ENCODE measurements around the gene GLIS2.

Gene GLIS2

GRCh38 chr16:4330277-4330874 is 14.5 kb downstream of the GLIS2 start (continued):
- TF ChIP-seq, protein P1, sequence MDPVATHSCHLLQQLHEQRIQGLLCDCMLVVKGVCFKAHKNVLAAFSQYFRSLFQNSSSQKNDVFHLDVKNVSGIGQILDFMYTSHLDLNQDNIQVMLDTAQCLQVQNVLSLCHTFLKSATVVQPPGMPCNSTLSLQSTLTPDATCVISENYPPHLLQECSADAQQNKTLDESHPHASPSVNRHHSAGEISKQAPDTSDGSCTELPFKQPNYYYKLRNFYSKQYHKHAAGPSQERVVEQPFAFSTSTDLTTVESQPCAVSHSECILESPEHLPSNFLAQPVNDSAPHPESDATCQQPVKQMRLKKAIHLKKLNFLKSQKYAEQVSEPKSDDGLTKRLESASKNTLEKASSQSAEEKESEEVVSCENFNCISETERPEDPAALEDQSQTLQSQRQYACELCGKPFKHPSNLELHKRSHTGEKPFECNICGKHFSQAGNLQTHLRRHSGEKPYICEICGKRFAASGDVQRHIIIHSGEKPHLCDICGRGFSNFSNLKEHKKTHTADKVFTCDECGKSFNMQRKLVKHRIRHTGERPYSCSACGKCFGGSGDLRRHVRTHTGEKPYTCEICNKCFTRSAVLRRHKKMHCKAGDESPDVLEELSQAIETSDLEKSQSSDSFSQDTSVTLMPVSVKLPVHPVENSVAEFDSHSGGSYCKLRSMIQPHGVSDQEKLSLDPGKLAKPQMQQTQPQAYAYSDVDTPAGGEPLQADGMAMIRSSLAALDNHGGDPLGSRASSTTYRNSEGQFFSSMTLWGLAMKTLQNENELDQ (tag by site-specific recombination; IDR thresholded peaks at IDR 0.05; ENCODE audit: low read depth): no peak
- TF ChIP-seq ZNF600 (tag by site-specific recombination; IDR thresholded peaks at IDR 0.05) (0 out of 2 replicates have a peak, but pooled peaks have one; percentile 15), ZNF768 (tag by site-specific recombination; IDR thresholded peaks at IDR 0.05) (no peak), ZNF555 (tag by site-specific recombination; conservative IDR thresholded peaks at IDR 0.05) (no peak), KLF9 (tag by site-specific recombination; IDR thresholded peaks at IDR 0.05; ENCODE audit: low read depth) (no peak), ZNF501 (tag by site-specific recombination; IDR thresholded peaks at IDR 0.05) (no peak), YY2 (tag by site-specific recombination; IDR thresholded peaks at IDR 0.05) (no peak), ZNF2 (tag by site-specific recombination; IDR thresholded peaks at IDR 0.05) (peak; percentile 94), GLI2 (tag by site-specific recombination; IDR thresholded peaks at IDR 0.05; ENCODE audit: borderline replicate concordance, low read depth) (no peak), ZNF473 (tag by site-specific recombination; IDR thresholded peaks at IDR 0.05) (no peak), PRDM4 (tag by site-specific recombination; IDR thresholded peaks at IDR 0.05) (no peak), ZFP3 (tag by site-specific recombination; IDR thresholded peaks at IDR 0.05; ENCODE audit: low read depth) (no peak), ZFP69B (tag by site-specific recombination; IDR thresholded peaks at IDR 0.05) (0 out of 2 replicates have a peak, but pooled peaks have one; percentile 22), HOXD13 (CRISPR knock-in tag; IDR thresholded peaks at IDR 0.05; ENCODE audit: borderline replicate concordance) (no peak), ZNF510 (tag by site-specific recombination; IDR thresholded peaks at IDR 0.05; ENCODE audit: insufficient replicate concordance) (no peak), ATF2 (tag by site-specific recombination; IDR thresholded peaks at IDR 0.05; ENCODE audit: low read depth) (no peak), ZNF248 (tag by site-specific recombination; IDR thresholded peaks at IDR 0.05) (no peak), GLIS2 (tag by site-specific recombination; IDR thresholded peaks at IDR 0.05) (no peak), ZNF596 (tag by site-specific recombination; IDR thresholded peaks at IDR 0.05) (no peak)

DNA sequence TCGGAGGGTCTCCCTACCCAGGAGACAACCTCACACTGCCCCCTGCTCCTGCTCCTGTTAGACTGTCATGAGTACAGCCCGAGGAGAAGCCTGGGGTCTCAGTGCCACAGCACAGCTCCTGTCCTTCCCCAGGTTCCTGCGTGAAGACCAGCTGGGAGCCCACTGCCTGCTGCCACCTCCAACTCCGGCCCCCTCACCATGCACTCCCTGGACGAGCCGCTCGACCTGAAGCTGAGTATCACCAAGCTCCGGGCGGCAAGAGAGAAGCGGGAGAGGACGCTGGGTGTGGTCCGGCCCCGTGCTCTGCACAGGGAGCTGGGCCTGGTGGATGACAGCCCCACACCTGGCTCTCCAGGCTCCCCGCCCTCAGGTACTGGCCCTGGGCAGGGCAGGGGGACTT is 16.2 kb downstream of the GLIS2 start:
- Histone ChIP-seq H3K4me3 (ENCODE audit: low read depth, low read length) (no peak overlapping the region), H3K4me1 (ENCODE audit: control insufficient read depth, insufficient read depth, low read length) (no peaks in the 10 kb centered on the region), H3K9me3 (ENCODE audit: control insufficient read depth, insufficient read depth, low read depth, low read length) (no peaks in the 10 kb centered on the region), H3K36me3 (ENCODE audit: control insufficient read depth in 2 of 2, insufficient read depth in 1 of 2, low read length in 2 of 2) (peaks cover 0 to 21% of the 10 kb centered on the region in 2 experiments; a peak in 1 of 3 replicates), H3K27ac (ENCODE audit: extremely low read depth, low read depth, low read length) (no peak overlapping the region)
- no peak for TF ChIP-seq ZNF660 (tag by site-specific recombination; IDR thresholded peaks at IDR 0.05)
- TF ChIP-seq ZBTB17 (tag by site-specific recombination; IDR thresholded peaks at IDR 0.05): no peak
- no peak for TF ChIP-seq SP3 (tag by site-specific recombination; IDR thresholded peaks at IDR 0.05)
- TF ChIP-seq ZNF366 (tag by site-specific recombination; conservative IDR thresholded peaks at IDR 0.05): no peak
- no peak for TF ChIP-seq ZNF629 (tag by site-specific recombination; IDR thresholded peaks at IDR 0.05)
- ChIA-PET POLR2A (interaction anchor here (0.9 kb wide), 2 partner anchors 42 to 78 kb away, joined by 3 read pairs; no protein-coding TSS in a partner anchor), CTCF (interaction anchor here (0.7 to 4.1 kb wide), 11 partner anchors 8 to 1203 kb away, joined by 3 to 63 read pairs (median 4); no protein-coding TSS in a partner anchor)
